Endodermal cell (in vitro differentiated cells): Measurements from ENCODE around the gene GPBP1. TPM values are rescaled to one million over a fixed set of nuclear protein-coding genes. Genes with fewer than 3 reads are reported as not detected.

Experiments used
- DNase-seq: peaks from one replicate; pipeline ENCODE4 v3.0.0-alpha.2; 2017
- H3K27ac ChIP-seq: 2 replicates; pipeline ENCODE4 v1.5.1; 2013; ENCODE audit warnings: mild to moderate bottlenecking, low read depth, low read length, moderate library complexity
- H3K27me3 ChIP-seq: 2 replicates; pipeline ENCODE4 v1.6.1; 2013; ENCODE audit warnings: mild to moderate bottlenecking, low read length, moderate library complexity; ENCODE audit not compliant: insufficient read depth, control insufficient read depth, poor library complexity, severe bottlenecking
- H3K36me3 ChIP-seq: 2 replicates; pipeline ENCODE4 v1.7.0; 2013; ENCODE audit warnings: mild to moderate bottlenecking, low read length, moderate library complexity; ENCODE audit not compliant: control insufficient read depth, insufficient read depth
- H3K4me1 ChIP-seq: one replicate; pipeline ENCODE4 v1.7.0; 2013; ENCODE audit warnings: low read length; ENCODE audit not compliant: control insufficient read depth, insufficient read depth
- H3K4me3 ChIP-seq: 2 replicates; pipeline ENCODE4 v1.5.1; 2013; ENCODE audit warnings: mild to moderate bottlenecking, low read length, moderate library complexity
- H3K9ac ChIP-seq: 2 replicates; pipeline ENCODE4 v1.6.1; 2013; ENCODE audit warnings: mild to moderate bottlenecking, low read length, moderate library complexity; ENCODE audit not compliant: poor library complexity, severe bottlenecking; ENCODE audit errors: extremely low read depth
- H3K9me3 ChIP-seq: 2 replicates; pipeline ENCODE4 v1.6.1; 2013; ENCODE audit warnings: mild to moderate bottlenecking, low read length, moderate library complexity; ENCODE audit not compliant: control insufficient read depth
- H3K27ac Mint-ChIP-seq: 2 replicates; pipeline ENCODE4 v1.8.0; 2020; ENCODE audit warnings: mixed read lengths
- H3K27me3 Mint-ChIP-seq: 2 replicates; pipeline ENCODE4 v1.8.0; 2021; ENCODE audit warnings: mild to moderate bottlenecking, mixed read lengths; ENCODE audit not compliant: insufficient read depth
- H3K36me3 Mint-ChIP-seq: 2 replicates; pipeline ENCODE4 v1.8.0; 2020; ENCODE audit warnings: low read depth, mixed read lengths
- H3K4me1 Mint-ChIP-seq: 2 replicates; pipeline ENCODE4 v1.8.0; 2020; ENCODE audit warnings: mixed read lengths
- H3K4me3 Mint-ChIP-seq: 2 replicates; pipeline ENCODE4 v1.8.0; 2020; ENCODE audit warnings: mild to moderate bottlenecking, moderate library complexity, mixed read lengths
- H3K9me3 Mint-ChIP-seq: 2 replicates; pipeline ENCODE4 v1.8.0; 2020; ENCODE audit warnings: mild to moderate bottlenecking, mixed read lengths
- WGBS, 2 experiments: methylation state at CpG; one replicate each; pipeline versions ENCODE4 v1.1.5 to v1.1.7; 2013; ENCODE audit warnings: missing lambda C conversion rate in 2 of 2, mixed read lengths in 1 of 2; ENCODE audit not compliant: insufficient coverage in 1 of 2, insufficient read length in 1 of 2; 5-methylcytosine and 5-hydroxymethylcytosine counted together
- total RNA-seq, 2 donors: library from RNA; stranded (reverse); fragmentation: NEBNext Ultra II Directional in 1 of 2; extraction: Animal tissue kit (Norgen Biotek cat#: 25700) in 1 of 2; gene quantifications; 2 replicates in 1 of 2; 3 replicates in 1 of 2; pipeline ENCODE4 v1.2.1, GENCODE V29; 2021
- TF ChIP-seq, protein P1 (sequence below): fragments of 200-600 bp; sonication (generic); conservative IDR thresholded peaks from 2 replicates; pipeline ENCODE4 v1.5.0; 2021; ENCODE audit warnings: antibody characterized with exemption, mild to moderate bottlenecking

Gene GPBP1
- total RNA-seq, 2 donors from 2014 or later, result 109 to 124 TPM

DNA sequence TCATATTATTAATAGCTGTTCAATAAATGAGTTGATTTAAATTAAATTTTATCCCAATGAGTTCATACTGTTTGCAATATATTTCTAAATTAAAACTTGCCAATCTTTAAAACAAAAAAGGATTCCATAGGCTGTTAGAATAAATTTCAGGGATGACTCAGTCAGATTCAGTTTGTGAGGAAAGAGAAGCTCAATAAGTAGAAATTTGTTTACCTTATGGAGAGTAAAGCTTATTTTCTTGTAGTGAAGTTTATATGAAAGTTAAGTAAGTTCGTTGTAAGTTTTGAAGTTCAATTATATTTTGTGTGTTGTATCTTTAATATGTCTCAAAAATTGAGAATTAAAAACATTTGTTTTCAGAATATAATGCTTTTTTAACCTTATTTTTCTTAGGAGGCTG is 29.0 kb downstream of the GPBP1 start:
- H3K4me3 ChIP-seq, result no peak overlapping the region
- Mint-ChIP-seq H3K27ac (no peak overlapping the region), H3K27me3 (no peaks in the 10 kb centered on the region), H3K36me3 (peaks cover 15% of the 10 kb centered on the region), H3K4me1 (peaks cover 28% of the 10 kb centered on the region), H3K4me3 (no peak overlapping the region), H3K9me3 (no peaks in the 10 kb centered on the region)
- TF ChIP-seq, protein P1, sequence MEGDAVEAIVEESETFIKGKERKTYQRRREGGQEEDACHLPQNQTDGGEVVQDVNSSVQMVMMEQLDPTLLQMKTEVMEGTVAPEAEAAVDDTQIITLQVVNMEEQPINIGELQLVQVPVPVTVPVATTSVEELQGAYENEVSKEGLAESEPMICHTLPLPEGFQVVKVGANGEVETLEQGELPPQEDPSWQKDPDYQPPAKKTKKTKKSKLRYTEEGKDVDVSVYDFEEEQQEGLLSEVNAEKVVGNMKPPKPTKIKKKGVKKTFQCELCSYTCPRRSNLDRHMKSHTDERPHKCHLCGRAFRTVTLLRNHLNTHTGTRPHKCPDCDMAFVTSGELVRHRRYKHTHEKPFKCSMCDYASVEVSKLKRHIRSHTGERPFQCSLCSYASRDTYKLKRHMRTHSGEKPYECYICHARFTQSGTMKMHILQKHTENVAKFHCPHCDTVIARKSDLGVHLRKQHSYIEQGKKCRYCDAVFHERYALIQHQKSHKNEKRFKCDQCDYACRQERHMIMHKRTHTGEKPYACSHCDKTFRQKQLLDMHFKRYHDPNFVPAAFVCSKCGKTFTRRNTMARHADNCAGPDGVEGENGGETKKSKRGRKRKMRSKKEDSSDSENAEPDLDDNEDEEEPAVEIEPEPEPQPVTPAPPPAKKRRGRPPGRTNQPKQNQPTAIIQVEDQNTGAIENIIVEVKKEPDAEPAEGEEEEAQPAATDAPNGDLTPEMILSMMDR, result no peak
- peaks cover 24% of the 10 kb centered on the region for H3K36me3 ChIP-seq
- H3K27ac ChIP-seq, result no peak overlapping the region
- H3K9me3 ChIP-seq, result no peaks in the 10 kb centered on the region
- H3K9ac ChIP-seq, result no peak overlapping the region
- DNase-seq, result no peak
- 100% methylated on average over 1 of the region's 1 CpG for WGBS, 2 experiments
- peaks cover 3% of the 10 kb centered on the region for H3K4me1 ChIP-seq
- no peaks in the 10 kb centered on the region for H3K27me3 ChIP-seq

DNA sequence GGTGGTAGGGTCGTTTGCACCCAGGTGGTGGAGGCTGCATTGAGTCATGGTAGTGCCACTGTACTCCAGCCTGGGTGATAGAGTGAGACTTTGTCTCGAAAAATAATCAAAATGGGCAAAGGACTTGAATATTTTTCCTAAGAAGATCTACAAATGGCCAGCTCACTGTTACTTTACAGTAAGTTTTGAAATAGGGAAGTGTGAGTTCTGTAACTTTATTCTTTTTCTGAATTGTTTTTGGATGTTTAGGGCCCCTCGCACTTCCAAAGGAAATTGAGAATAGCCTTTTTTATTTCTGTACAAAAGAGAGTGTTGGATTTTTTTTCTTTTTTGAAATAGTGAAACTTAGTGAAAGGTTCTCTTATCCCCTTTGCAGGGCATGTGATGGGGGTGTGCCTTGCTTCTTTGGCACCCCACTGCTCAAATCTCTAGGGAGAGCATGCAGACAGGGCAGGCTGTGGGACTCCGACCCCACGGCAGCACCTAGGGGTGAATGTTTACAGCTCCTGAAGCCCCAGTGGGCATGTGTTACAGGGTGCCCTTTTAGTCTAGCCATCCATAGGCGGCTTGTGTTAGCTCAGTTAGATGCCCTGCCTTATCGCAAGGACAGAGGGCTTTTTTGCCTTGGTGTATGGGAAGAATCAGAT is 33.3 kb downstream of the GPBP1 start:
- Histone ChIP-seq H3K36me3 (peaks cover 18% of the 10 kb centered on the region), H3K9ac (no peak overlapping the region), H3K4me1 (peaks cover 3% of the 10 kb centered on the region), H3K27me3 (no peaks in the 10 kb centered on the region), H3K4me3 (no peak overlapping the region), H3K9me3 (no peaks in the 10 kb centered on the region), H3K27ac (no peak overlapping the region)
- Mint-ChIP-seq H3K27ac (peak overlapping the region; percentile 76), H3K27me3 (no peaks in the 10 kb centered on the region), H3K4me3 (no peak overlapping the region), H3K9me3 (no peaks in the 10 kb centered on the region), H3K36me3 (peaks cover 16% of the 10 kb centered on the region), H3K4me1 (peaks cover 41% of the 10 kb centered on the region)
- WGBS, 2 experiments, result 92 to 98% methylated on average over 6 to 7 of the region's 7 CpGs
- DNase-seq, result no peak
- TF ChIP-seq, protein P1, result no peak

DNA sequence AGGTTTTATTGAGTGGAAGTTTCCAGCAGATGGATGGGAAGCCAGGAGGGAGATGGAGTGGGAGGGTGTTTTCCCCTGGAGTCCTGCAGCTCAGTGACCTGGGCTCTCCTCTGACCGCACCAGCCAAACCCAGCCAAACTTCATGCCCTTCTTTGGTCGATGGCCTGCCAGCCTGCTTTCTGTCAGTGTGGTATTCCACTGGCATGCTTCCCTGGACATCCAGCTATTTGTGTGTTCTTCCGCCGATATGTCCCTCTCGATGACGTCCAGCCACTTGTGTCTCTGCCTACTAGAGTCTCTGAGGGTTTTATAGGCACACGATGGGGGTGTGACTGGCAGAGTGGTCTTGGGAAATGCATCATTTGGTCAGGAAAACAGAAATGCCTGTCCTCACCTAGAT is 33.8 kb downstream of the GPBP1 start:
- H3K27ac ChIP-seq, result no peak overlapping the region
- 98 to 100% methylated on average over 6 to 7 of the region's 7 CpGs for WGBS, 2 experiments
- TF ChIP-seq, protein P1, result no peak

More for the DNA sequence above, 33.8 kb downstream of the GPBP1 start:
- Mint-ChIP-seq H3K9me3 (no peaks in the 10 kb centered on the region), H3K4me3 (peak overlapping the region; percentile 4), H3K36me3 (peaks cover 16% of the 10 kb centered on the region), H3K27ac (peak overlapping the region; percentile 76), H3K4me1 (peaks cover 41% of the 10 kb centered on the region), H3K27me3 (no peaks in the 10 kb centered on the region)
- no peak overlapping the region for H3K4me3 ChIP-seq
- H3K9me3 ChIP-seq, result no peaks in the 10 kb centered on the region
- H3K27me3 ChIP-seq, result no peaks in the 10 kb centered on the region
- H3K4me1 ChIP-seq, result peaks cover 3% of the 10 kb centered on the region
- peaks cover 18% of the 10 kb centered on the region for H3K36me3 ChIP-seq
- H3K9ac ChIP-seq, result no peak overlapping the region
- no peak for DNase-seq
